ENCODE data around the gene SERP2.
"Not testable (repeated sequence)": the region's sequence is repeated elsewhere in the genome, so short reads cannot be mapped to it uniquely, and the experiment has no call there.

The SERP2 gene
- total RNA-seq, result 0 to 0.04 (median 0) reads per million in 3 experiments

GRCh38 chr13:44373601-44374347 lies at the start of gene SERP2:
TSS of gene SERP2 (plus strand) at chr13:44373824. CDS start at chr13:44374026, 202 bp downstream.
- DNase-seq, result no peak

- DNase-seq, result no peak
Measured at GRCh38 chr13:44326961-44327360, 46.7 kb upstream of the SERP2 start.

GRCh38 chr13:44329041-44329440 lies 44.6 kb upstream of the SERP2 start:
- not testable (repeated sequence) for DNase-seq

DNA sequence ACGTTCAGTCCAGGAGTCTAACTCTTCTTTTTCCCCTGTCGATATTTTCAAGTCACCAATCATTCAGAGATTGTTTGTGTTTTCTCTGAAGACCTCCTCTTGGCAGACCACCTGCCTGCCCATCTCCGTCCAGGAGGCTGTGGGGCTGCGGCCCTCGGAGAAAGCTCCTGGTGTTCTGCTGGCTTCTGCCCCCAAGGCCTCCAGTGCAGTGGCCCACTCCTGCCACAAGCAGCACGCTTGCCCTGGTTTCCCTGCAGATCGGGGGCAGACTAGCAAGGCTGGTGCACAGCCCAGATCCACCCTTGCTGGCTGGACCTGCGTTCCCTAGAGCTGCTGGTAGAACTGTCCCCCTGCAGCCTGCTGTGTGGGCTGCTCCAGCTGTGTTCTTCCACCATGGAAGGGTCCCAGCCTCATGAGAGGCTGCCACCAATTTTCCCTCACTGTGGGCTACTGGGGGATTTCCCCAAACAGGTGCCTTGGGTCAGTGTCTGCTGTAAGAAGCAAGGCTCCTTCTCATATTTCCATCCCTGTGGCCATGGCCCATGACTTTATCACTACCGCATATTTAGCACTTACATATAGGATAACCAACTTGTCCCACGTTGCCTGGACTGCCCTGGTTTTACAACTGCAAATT lies 43.6 kb upstream of the SERP2 start:
- no peak for DNase-seq

DNA sequence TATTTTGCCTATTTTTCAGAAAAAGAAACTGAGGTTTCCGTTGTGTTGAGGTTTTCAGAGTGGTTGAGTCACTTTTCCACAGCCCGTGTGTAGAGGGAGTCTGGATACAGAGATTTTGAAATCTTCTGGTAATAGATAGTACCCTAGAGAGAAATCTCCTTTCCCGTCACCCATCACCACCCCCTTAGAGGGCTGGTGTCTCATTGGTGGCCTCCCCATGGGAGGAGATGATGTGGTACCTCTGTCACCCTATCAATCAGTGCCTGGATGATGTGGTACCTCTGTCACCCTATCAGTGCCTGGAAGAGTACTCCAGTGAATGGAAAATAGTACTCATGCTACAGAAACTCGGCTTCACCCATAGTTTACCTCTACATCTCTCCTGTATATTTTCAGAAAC lies 42.2 kb upstream of the SERP2 start:
- DNase-seq, result no peak

- no peak for DNase-seq
Measured at GRCh38 chr13:44331912-44332851, 41.4 kb upstream of the SERP2 start.

DNA sequence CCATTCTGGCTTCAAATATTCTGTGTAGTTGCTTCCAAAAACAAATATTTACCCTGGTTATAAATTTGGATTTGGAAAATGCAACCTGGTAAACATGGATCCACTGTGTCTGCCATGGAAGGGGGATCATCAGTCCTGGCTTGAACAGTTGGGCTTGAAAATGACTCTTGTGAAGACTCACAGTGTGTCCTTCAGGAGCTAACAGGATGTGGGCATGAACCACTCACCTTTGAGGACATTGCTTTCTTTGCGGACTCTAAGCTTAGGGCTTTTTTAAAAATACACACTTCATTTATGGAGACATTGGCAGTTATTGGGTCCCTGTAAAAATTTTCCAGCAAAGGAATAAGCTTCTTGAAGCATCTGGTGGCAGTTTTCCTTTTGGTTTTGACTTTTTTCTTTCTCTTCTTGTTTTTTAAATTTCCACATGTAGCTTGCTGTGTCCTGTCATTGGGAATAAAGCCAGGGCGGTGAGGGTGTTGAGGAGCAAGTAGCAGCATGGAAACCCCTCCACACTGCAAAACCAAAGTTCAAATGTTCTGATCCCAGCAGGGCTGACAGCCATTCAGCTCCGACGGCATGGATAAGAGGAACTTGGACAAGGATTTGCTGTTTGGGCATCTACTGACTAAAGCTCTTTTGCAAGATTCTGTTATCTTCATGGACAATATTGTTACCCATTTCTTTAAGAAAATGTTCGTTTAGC lies 39.5 kb upstream of the SERP2 start:
- DNase-seq, result no peak

GRCh38 chr13:44334751-44335150 lies 38.9 kb upstream of the SERP2 start:
- no peak for DNase-seq

DNA sequence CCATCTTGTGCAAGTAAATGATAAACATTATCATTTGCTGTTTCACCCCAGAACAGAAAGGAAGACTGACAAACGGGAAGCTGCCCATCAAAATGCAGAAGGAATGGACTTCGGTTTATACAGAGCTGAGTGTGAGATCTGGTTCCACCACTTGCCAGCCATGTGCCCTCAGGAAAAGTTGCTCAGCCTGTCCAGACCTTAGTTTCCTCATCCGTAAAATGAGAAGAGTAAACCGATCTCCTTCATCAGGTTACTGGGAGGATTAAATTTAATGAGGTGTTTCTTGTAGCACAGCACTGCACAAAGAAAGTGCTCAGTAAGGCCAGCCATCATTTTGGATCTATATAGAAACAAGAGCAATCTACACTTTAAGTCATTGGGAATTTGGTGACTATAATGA lies 36.7 kb upstream of the SERP2 start:
- no peak for DNase-seq

GRCh38 chr13:44337581-44337980 lies 36.0 kb upstream of the SERP2 start:
- no peak for DNase-seq

DNA sequence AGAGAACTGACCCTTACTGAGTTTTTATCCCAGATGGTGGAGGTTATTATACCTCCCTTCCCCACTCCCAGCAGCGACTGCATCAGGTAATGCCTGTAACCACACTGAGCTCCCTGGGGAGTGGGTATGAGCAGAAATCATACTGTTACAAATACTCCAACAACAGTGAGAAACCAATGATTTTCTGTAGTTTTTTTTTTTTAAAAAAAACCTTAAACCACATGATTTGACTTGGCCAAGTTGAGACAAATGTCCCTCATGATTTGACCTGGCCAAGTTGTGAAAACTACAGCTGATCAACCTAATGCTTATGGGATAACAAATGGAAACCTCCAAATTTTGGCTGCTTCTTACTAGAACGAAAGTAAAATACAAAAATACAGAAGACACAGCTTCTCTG lies 33.1 kb upstream of the SERP2 start:
- no peak for DNase-seq

DNA sequence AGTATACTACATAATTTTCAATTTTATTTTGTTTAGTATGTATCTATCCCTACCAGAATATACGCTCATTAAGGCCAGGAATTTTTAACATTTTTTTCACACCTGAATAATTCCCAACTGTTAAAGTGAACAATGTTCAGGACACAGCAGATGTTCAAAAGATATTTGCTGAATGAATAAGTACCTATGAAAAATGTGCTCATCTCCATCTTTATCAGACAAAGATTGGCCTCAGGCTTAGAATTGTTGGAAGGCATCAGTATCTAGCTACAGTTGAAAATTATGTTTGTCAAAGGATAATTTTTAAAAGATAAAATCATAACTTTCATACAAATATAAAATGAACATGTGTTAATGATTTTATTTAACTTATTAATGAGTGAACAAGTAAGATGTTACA lies 30.9 kb upstream of the SERP2 start:
- DNase-seq, result no peak

- no peak for DNase-seq
Measured at GRCh38 chr13:44346534-44346933, 27.1 kb upstream of the SERP2 start.

DNA sequence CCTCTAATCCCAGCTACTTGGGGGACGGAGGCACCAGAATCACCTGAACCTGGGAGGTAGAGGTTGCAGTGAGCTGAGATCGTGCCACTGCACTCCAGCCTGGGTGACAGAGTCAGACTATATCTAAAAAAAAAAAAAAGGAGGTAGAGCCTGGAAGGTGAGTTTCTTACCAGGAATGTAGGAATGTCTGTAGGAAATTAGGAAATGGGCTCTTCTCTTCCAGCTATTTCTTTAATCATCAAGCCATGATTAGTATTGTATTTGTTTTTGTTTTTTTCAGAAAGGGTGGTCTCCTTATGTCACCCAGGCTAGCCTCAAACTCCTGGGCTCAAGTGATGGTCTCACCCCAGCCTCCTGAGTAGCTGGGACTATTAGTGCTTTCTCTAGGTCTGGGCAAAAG lies 26.3 kb upstream of the SERP2 start:
- DNase-seq, result no peak

DNA sequence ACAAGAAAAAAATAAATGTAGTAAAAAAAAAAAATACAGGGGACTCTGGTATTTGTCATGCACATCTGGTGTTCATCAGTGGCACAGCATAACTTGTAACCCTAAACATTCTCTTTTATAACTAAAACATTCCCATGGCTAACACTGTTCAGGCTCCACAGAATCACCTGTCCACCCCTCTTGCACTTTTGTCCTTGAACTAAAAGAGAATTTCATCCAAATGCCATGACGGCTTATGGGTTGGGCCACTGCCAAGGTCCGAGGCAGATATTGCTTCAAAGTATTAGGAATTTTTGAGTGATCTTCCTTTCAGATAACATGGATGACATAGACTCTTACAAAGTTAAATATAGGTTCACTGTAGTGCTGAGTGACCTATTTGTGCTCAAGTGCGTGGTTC lies 25.7 kb upstream of the SERP2 start:
- DNase-seq, result no peak

GRCh38 chr13:44350775-44351504 lies 22.7 kb upstream of the SERP2 start:
- no peak for DNase-seq

DNA sequence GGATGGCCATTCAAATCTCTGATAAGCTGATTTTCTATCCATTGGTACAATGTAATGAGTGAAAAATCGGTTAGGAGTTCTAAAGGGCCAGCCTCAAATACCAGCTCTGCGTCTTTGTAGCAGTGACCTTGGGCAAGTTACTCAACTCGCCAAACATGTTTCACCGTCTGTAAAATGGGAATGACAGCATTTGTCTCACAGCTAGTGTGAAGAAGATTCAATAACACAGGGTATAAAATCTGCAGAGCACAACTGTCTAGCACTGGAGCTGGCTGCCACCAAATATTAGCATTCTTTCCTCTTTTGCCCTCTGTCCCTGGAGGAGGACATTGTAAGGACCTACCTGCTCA lies 22.1 kb upstream of the SERP2 start:
- no peak for DNase-seq

GRCh38 chr13:44352202-44352601 lies 21.4 kb upstream of the SERP2 start:
- DNase-seq, result no peak

DNA sequence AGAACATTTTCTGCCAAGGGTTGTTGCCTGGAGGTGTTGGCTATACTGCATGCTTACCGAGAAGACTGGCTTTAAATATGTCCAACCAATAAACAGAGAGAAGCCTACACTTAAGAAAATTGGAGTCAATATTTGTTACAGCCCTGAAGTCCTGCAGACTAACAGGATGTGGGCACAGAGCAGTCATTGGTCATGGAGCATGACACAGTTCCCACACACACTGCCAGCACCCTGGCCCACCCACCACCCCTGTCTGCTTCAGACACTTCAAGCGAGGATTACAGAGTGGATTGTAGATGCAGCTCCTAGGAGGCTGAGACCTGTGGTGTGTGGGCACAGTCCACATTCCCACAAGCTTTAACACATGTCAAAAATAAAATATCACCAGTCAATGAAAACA lies 21.0 kb upstream of the SERP2 start:
- DNase-seq, result no peak

DNA sequence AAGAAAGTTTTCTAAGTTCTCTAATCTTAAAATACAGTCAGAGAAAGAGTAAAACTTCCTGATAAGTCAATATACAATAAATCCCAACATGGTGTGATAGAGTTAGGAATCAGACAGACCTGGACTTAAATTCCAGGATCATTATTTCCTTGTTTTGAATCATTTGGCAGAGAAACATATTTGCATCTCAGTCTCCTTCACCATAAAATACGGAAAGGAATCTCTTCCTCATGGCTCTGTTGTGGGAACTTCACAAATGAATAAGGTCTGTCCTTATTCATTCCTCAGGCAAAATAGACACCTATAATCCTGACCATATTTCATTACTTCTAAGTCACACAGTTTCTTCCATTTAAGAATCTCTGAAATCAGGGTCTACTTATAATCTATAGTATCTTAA lies 19.3 kb upstream of the SERP2 start:
- no peak for DNase-seq

DNA sequence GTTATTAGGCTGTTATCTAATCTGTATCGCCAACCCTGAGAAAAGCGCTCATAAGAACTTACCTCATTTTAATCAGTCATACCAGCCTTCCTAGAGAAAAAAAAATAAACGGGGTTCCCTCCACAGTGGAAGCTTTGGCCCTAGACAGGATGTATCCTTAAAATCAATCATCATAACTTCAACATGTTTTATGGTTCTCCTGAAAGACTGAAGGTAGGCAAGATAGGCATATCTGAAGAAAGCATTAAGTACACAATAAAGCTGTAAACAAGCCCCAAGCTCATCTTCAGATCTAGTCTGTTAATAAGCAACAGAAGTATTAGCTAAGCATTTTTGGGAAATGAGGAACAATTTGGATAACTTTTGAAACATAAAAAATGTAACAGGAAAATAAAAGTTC lies 18.7 kb upstream of the SERP2 start:
- DNase-seq, result no peak

DNA sequence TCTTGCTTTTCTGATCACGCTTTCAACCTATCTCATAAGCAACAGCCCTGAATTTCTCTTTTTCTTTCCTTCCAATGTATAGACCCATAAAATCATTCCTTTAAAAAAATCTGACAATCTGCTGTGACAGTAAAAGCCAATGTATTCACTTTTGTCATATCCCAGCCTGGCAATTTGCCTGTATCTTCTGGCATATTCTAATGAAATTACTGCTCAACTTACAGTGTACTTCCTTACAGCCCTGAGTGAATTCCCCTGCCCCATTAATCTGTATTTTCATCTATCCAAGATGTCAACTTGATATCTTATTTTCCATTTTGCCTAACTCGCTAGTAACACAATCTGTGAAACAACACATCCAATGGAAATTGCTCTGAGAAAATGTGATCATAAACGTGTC lies 18.0 kb upstream of the SERP2 start:
- DNase-seq, result no peak
